GM21390 (cell line): ENCODE data around the gene PRKN.

Experiments
- ATAC-seq: cut with Tn5 transposase; IDR thresholded peaks from one replicate; pipeline ENCODE4 v1.9.1; 2021; ENCODE audit not compliant: unreplicated experiment

PRKN gene

DNA sequence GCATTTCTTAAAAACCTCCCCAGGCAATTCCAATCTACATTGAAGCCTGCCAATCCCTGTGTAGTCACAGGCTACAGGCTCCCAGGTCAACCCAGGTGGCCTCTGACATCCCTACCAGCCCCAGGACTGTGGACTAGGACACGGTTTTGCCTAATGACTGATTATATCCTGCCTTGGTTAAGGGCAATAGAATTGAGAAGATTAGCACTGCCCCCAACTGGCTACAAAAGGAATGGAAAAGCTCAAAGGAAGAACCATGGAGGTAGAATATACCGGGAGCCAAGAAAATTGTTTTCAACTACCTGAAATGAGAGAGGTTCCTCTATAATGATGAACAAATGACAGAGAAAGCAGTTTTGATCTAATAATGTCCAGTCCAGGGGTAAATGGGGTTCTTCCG, 1032.6 kb downstream of the PRKN start:
- ATAC-seq: no peak

DNA sequence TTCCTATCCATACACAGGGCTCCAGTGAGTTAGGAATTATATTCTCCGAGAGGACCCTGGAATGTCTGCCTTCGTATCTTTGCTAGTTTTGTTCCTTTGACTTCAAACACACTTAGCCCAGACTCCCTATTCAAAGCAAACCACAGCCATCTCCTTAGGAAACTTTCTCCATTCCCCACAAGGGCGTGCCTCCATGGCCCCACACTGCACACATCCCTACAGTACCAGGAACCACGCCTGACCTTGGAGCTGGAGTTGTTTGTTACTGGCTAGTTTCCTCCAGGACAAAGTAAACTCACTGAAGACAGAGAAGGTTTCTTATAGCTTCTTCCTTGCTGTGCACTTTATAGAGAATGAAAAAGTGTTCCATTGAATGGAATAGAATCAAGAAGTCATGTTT, 1040.9 kb downstream of the PRKN start:
- ATAC-seq: no peak

DNA sequence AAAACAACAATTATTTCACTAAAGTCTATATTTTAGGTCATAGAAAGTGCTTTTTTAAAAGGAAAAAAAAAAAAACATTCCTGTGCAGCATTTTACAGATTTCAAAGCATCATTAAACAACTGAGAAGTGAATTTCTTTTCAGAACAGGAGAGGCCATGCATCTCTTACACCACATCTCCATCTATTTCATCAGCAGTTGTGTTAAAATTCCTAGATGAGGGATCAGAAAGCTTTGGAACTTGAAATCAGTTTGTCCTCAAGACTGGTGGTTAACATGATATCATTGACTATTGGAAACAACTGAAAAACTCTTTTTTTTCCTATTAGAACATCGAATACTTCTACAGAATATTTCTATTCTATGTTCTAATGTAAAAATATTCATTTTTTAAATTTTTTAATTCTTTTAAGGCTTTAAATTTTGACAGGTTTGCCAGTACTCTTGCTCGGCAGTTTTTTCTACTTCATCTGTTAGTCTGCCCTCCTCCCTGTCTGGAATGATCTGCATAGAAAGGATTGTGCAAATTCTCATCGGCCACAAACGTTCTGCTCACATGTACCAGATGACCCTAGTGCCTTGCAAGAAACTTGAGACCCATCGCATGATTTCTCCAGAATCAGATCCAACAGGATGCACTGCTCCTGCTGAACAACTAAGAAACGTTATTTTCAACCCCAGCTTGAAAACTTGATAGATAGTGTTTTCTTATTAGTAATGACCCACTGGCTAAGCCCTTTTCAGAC, 1042.7 kb downstream of the PRKN start:
- ATAC-seq: no peak

DNA sequence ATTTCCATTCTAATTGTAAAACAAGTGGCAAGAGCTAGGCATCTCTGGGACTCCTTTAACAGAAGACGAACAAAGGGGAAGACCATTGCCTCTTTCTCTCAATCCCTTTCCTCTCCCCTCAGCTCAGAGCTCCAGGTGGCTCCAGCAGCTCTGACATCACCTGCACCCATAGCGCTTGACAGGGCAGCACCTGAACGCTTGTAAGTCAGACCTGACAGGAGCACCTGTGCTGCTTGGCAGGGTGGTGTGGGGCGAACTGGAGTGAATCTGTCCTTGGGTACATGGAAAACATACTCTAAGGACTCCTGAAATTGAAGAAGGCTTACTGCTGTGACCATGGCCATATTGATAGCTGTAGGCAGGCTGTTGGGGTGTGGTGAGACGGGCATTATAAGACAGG, 1044.2 kb downstream of the PRKN start:
- ATAC-seq: no peak

DNA sequence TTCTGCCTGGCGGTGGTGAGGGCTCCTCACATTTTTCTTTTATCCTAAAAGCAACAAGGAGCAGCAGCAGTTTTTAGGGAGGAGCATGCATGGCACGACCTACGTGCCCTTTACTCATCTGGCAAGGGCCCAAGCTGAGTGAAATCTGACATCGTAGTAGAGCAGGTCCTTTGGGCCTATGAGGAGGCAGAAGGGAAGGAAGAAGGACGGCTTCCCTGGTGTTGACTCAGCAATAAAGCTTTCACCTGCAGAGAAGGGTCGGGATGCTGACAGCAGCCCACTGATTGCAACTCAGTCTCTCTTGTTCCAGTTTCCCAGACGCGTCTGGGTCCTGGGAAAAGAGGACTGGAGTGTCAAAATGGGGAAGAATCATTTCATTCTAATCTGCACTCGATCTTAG, 1044.6 kb downstream of the PRKN start:
- ATAC-seq: no peak

DNA sequence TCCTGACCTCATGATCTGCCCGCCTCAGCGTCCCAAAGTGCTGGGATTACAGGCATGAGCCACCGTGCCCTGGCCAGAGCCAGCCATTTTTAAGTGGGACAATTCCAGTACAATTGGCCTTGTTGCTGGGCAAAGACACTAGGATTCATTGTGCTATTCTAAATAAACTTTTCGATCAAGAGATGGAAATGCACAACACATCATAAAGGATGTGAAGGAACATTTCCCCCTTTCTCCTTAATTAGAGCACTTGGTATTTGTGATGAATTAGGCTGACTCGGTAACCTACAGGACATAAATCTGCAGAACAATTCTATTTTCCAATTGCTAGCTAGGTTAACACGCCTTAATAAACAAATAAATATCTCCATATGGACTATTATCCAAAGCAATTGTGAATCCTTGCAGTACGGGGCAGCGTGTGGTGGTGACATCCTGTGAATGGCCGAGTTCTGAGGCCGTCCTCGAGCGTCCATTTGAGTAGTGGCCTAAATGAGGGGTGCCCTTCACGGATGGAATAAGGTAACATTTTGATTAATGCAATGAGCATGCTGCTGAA, 1047.5 kb downstream of the PRKN start:
- ATAC-seq: no peak

DNA sequence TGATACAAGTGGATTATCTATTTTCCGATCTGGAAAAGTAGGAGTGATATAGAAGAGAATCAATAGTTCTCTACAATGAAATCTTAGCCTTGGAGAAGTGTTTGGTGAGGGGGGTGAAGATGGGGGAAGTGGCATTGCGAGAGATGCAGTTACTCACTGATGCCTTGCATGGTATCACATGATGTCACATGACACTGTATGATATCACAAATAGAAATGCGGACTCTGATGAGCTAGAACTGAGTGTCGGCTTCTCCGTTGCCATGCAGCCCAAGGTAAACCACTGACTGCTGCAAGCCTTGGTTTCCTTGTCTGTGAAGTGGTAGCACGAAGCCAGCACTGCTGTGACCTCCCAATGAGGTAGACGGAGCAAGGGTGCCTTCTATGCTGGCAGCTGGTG, 1050.4 kb downstream of the PRKN start:
- no peak for ATAC-seq

DNA sequence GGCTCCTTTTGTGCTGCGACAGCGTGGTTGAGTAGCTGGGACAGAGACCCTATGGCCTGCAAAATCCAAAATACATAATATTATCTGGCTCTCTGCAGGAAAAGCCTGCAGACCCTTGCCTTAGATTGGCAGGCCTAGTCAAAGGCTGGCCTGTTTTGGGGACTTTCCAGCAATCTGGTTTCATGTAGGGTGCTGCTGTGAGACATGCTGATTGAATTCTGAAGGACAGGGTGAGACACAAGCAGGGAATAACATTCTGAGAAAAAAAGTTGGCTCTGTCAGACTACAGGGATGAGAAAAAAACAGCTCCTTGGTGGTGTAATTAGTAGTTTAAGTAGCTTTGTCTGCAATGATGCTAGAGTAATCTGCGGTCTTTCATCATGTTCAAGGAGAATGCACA, 1051.0 kb downstream of the PRKN start:
- ATAC-seq: no peak

DNA sequence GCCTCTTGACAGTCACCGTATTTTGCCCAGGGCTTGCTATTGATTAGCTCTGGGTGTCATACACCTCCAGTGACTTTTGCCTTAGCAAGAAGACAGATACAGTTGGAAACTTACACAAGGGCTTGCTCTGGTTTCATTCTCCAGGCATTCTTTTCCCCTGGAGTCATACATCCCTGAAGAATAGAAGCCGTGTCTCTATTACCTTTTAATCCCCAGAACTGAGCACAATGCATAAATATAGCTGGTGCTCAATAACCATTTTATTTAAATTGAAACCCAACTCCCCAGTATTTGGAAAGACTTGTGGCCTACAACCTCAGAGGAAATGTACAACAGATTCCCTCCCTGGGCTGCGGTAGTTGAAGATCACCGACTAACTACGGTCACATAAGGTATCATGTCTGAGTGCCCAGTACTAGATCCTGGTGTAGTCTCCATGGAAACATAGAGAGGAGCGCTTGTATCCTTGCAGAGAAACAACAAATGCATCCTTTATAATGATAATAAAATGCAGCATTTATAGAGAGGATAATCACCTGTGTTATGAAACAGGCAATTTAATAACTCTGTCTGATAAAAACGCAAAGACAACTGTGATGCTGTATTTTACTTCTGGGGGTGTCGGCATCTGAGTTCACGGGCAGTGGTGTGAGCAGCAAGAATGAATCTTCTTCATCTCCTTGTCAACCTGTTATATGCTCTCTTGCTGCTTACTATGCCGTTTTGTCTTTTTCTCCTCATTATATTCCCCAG, 1052.5 kb downstream of the PRKN start:
- ATAC-seq: no peak

DNA sequence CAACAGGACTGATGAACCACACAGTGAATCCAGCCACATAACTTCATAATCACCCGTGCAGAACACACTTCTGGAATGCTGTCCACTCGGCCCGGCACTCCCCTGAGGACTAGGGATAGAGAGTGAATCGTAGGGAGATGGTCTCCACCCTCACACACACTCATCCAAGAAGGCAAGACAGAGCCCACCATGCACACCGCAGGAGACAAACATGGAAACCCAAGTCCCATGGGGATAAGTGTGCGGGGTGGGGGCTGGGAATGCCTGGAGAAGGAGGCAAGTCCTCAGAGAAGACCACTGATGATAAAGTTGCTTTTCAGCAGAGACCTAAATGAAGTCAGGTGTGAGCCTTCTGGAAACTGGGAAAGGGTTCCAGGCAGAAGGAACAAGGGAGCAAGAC, 1054.5 kb downstream of the PRKN start:
- ATAC-seq: no peak

DNA sequence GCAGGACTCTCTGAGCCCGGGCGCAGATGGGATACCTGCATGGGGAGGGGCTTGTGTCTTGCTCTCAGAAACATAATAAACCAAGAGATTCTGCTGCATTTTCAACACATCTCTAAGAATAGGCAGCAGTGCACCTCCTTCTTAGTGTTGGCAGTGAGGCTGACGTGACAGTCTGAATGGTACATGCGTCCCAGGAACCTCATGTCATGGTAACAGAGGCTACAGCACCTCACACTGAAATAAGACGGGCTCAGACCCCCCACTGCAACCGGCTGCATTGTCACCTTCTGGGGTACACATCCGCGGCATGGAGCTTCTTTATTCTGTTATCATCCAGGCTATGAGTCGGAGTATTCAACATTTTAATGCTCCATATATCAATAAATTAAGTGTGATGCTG, 1056.4 kb downstream of the PRKN start:
- ATAC-seq: no peak

DNA sequence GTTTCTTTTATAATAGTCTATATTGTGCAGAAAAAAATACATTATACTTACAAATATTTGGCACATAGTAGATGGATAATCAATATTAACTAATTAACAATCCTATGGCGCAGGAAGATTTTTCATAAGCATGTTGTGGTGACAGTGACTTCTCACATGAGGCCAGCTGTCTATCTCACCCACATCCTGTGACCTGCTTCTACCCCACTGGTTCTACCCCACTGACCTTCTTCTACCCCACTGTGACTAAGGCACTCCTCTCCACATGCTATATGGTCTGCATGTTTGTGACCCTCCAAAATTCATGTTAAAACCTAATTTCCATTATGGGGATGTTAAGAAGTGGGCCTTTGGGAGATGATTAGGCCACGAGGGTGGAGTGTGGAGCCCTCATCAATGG, 1058.9 kb downstream of the PRKN start:
- no peak for ATAC-seq

DNA sequence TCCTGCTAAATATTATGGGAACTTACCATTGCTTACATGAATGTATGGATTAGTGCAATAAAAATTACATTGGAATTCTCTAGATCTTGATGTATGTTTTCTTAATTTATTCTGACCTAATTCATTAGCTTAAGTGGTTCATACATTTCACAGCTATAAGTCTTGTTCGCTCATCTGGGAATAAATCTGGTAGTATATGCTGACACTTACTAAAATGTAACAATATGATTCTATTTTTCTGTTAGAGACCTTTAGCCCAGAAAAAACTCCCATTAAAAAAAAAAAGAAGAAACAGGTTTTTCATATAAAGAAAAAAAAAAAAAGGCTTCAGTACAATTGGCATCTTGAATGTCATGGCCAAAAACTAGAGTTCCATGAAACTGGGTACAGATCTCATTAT, 1059.6 kb downstream of the PRKN start:
- ATAC-seq: no peak

DNA sequence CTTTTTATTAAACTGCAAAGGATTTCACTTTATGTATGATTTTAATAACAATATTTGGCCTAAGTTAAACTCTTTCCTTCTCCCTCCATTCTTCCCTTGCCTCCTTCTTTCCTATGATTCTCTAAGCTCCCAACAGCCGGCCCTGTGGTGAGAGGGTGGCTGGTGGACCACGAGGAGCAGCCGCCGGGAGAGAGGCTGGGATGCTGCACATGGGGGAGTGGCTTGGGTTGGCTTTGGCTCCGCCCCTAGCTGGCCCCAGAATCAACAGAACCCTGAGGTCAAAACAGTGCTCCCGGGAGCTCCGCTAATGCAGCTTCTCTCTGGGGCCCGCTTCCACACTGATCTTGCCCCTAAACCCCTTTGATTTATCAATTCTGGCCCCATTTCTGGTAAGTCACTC, 1063.9 kb downstream of the PRKN start:
- no peak for ATAC-seq

DNA sequence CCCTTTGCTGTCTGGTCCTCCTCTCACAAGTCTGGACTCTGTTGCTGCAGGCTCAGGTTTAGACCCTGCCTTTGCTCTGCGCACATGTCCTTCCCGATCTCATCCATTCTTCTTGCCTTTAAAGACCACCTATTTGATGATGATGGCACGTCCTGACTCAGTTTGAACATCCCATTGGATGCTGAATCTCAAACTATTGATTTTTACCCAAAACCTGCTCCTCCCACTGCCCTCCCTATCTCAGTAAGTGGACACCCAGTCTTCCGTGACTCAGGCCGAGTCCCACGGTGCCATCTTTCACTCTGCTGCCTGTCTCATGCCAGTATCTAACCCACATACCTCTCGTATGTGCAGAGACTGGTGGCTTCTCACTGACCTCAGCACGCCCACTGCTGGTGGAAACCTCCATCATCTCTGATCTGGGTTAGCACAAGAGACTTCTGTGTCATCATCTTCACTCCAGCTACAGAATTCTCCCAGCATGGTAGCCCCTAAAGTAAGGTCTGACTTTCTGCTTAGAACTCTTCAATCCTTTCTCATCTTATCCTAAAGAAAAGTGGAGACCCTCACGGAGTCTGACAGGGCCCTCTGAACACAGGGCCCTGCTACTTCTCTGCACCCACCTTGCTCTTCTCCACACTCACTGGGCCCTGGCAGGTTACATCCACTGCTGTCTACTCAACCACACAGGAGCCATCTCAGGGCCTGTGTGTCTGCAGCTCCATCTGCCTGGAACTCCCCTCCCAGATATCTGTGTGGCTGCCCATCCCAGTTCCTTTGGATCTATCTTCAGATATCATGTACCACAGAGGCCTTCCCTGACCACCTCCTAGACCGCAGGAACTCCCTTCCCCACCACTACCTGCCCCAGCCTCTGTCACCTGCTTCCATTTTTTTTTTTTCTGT, 1066.6 kb downstream of the PRKN start:
- ATAC-seq: no peak

DNA sequence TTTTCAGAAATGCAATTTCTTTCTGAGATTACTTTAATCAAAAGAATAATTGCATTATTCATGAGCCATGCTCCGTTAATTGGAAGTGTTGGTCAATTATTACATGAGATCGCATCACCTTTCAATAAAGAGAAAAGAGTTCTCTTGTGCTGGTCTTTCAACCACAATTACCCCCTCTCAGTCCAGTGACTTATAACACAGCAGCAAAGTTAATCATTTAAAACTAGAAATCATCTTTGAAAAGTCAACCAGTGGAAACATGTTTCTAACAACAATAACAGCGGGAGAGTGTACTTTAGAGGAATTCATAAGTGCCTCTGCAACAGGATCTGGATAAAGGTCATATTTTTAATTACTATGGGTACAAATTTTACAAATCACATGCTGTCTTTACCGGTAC, 1069.4 kb downstream of the PRKN start:
- no peak for ATAC-seq

DNA sequence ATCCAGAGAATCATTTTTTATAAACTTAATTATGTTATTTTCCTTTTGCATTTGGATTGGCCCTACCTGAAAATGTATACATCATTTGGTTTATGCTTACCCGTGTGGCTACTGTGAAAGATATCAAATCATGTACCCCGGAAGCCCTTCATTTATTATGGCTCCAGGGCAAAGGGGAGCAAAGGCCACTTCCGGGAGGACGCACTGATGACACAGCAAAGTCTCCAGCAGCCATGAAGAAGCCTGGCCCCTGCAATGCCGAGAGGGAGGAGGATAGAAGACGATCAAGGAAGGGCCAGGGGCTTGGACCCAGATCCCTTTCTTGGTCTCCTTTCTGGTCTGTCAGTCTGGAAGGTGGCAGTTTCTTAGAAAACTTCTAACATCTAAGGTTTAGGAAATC, 1073.4 kb downstream of the PRKN start:
- no peak for ATAC-seq

DNA sequence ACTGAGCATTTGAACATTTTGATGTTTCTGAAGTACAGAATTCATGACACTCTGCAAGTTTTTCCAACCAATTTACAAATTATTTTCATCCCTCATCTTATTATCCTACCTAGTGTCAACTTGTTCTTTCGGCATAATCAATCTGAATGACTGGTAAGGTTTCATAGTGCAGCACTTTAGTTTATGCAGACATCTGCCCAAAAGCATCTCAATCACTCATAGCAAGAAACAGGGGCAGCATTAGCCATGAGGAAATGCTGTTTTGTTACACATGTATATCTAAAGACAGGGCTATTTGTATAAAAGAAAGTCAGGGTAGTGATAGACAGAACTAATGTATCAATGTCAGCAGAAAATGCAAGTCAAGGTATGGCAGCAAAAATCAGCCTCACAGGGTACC, 1075.6 kb downstream of the PRKN start:
- ATAC-seq: no peak

DNA sequence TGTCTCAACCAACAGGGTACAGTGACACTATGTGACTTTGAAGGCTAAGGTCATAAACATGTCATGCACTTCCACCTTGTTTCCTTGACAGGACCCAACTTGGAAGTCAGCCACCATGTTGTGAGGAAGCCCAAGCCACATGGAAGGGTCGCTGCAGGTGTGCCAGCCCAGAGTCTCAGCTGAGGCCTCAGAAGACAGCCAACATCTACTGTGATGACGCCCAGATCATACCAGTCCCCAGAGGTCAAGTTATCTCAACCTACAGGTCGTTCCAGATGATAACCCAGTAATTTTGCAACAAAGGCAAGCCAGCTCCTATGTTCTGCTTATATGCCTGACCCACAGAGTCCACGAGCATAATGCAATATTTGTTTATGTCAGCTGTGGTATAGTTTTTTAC, 1077.7 kb downstream of the PRKN start:
- no peak for ATAC-seq

DNA sequence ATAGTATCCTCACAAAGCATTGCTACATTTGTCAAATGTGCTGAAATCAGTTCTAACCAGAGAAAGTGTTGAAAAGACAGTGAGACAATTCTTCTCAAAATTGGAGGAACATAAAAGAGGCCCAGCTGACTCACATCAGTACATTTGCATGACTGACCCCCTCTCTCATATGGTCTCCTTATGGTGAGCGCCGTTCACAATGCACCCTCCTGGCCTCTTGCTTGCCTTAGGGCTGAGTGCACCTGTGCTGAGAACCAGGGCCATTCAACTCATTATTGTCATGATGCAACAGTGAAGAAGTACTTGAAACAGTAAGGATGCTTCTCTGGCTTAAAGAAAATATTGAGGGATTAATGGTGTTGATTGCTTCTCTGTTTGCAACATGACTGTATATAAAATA, 1078.5 kb downstream of the PRKN start:
- ATAC-seq: no peak

DNA sequence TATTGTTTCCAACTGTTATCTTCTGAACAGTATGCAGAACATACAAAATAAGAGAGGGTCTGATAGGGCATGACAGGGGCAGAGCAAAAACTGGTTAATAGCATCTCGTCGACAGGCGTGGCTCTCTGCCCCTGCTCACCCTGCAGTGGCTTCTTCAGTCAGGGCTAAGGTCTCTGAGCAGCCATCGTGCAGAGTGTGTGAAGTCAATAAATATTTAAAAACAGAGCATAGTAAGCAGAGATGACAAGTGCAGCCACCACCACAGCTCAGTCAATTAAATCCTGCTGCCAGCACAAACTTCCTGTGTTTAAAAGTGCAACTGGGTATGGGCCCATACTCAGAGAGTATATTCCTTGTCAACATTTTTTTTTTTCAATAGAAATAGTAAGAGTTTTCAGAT, 1080.3 kb downstream of the PRKN start:
- no peak for ATAC-seq
